Measurements from ENCODE around the gene CHCHD6.

CHCHD6 gene

GRCh38 chr3:126749547-126749875 lies 45.5 kb downstream of the CHCHD6 start:
- ChIA-PET CTCF (no interaction called here), POLR2A (no interaction called here)
- DNase-seq (ENCODE audit: extremely low spot score) = no peak
- TF ChIP-seq L3MBTL2 (conservative IDR thresholded peaks at IDR 0.05) = no peak
- no peak for TF ChIP-seq FOXK2 (IDR thresholded peaks at IDR 0.05)
- TF ChIP-seq FOXM1 (IDR thresholded peaks at IDR 0.05; ENCODE audit: borderline replicate concordance) = no peak

GRCh38 chr3:126749931-126750755 lies 46.1 kb downstream of the CHCHD6 start:
- ChIA-PET CTCF (no interaction called here), POLR2A (no interaction called here)
- TF ChIP-seq SUZ12 (IDR thresholded peaks at IDR 0.05) = no peak
- TF ChIP-seq, protein P1, sequence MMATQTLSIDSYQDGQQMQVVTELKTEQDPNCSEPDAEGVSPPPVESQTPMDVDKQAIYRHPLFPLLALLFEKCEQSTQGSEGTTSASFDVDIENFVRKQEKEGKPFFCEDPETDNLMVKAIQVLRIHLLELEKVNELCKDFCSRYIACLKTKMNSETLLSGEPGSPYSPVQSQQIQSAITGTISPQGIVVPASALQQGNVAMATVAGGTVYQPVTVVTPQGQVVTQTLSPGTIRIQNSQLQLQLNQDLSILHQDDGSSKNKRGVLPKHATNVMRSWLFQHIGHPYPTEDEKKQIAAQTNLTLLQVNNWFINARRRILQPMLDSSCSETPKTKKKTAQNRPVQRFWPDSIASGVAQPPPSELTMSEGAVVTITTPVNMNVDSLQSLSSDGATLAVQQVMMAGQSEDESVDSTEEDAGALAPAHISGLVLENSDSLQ (IDR thresholded peaks at IDR 0.05) = no peak
- no peak for TF ChIP-seq BHLHE40 (IDR thresholded peaks at IDR 0.05; ENCODE audit: borderline replicate concordance)
- no peak for TF ChIP-seq FOXK2 (IDR thresholded peaks at IDR 0.05)
- TF ChIP-seq L3MBTL2 (conservative IDR thresholded peaks at IDR 0.05) = no peak
- no peak for TF ChIP-seq LEF1 (IDR thresholded peaks at IDR 0.05; ENCODE audit: borderline replicate concordance)
- no peak for TF ChIP-seq TARDBP (IDR thresholded peaks at IDR 0.05)
- TF ChIP-seq FOXA1 (IDR thresholded peaks at IDR 0.05) = no peak
- TF ChIP-seq NFRKB (IDR thresholded peaks at IDR 0.05) = no peak
- no peak for TF ChIP-seq ZNF384 (IDR thresholded peaks at IDR 0.05)
- no peak for TF ChIP-seq HDGF (IDR thresholded peaks at IDR 0.05; ENCODE audit: borderline replicate concordance)
- no peak for TF ChIP-seq SP1 (IDR thresholded peaks at IDR 0.05)
- TF ChIP-seq FOXM1 (IDR thresholded peaks at IDR 0.05; ENCODE audit: borderline replicate concordance) = no peak
- no peak for TF ChIP-seq ARNT (IDR thresholded peaks at IDR 0.05)
- TF ChIP-seq CTBP1 (IDR thresholded peaks at IDR 0.05; ENCODE audit: borderline replicate concordance) = no peak
- no peak for TF ChIP-seq ELF4 (IDR thresholded peaks at IDR 0.05)

DNA sequence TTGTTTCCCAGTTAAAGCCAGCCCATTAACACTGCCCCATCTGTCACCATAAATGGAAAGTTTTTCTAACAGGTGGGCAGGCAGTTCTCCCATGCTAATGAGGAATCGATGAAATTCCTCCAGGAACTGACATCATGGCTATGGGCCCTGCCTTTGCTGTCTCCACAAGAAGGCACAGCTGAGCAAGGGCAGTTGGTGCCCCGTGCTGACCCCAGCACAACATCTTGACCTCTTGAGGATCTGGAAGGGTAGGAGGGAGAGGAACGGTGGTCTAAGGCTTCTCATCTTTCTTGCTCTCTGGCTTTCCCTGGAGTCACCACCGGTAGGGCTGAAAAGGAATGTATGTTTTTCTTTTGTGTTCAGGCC lies 46.7 kb downstream of the CHCHD6 start:
- ChIA-PET POLR2A (no interaction called here), CTCF (no interaction called here)
- no peak for DNase-seq (ENCODE audit: extremely low spot score)
- no peak for TF ChIP-seq SUZ12 (IDR thresholded peaks at IDR 0.05)
- no peak for TF ChIP-seq FOXM1 (IDR thresholded peaks at IDR 0.05; ENCODE audit: borderline replicate concordance)
- TF ChIP-seq FOXK2 (IDR thresholded peaks at IDR 0.05) = no peak
- no peak for TF ChIP-seq ZNF384 (IDR thresholded peaks at IDR 0.05)
- TF ChIP-seq HDGF (IDR thresholded peaks at IDR 0.05; ENCODE audit: borderline replicate concordance) = no peak
- no peak for TF ChIP-seq LEF1 (IDR thresholded peaks at IDR 0.05; ENCODE audit: borderline replicate concordance)
- no peak for TF ChIP-seq FOXA1 (IDR thresholded peaks at IDR 0.05)
- TF ChIP-seq SP1 (IDR thresholded peaks at IDR 0.05) = no peak
- no peak for TF ChIP-seq BHLHE40 (IDR thresholded peaks at IDR 0.05; ENCODE audit: borderline replicate concordance)
- TF ChIP-seq L3MBTL2 (conservative IDR thresholded peaks at IDR 0.05) = no peak

More at GRCh38 chr3:126749931-126750755, 46.1 kb downstream of the CHCHD6 start:
- DNase-seq (ENCODE audit: extremely low spot score) = no peak

- TF ChIP-seq, protein P1 (IDR thresholded peaks at IDR 0.05) = no peak
- no peak for TF ChIP-seq HDGF (IDR thresholded peaks at IDR 0.05; ENCODE audit: borderline replicate concordance)
- no peak for TF ChIP-seq L3MBTL2 (conservative IDR thresholded peaks at IDR 0.05)
- no peak for TF ChIP-seq FOXA1 (IDR thresholded peaks at IDR 0.05)
- no peak for TF ChIP-seq FOXM1 (IDR thresholded peaks at IDR 0.05; ENCODE audit: borderline replicate concordance)
- no peak for TF ChIP-seq BHLHE40 (IDR thresholded peaks at IDR 0.05; ENCODE audit: borderline replicate concordance)
- TF ChIP-seq ARNT (IDR thresholded peaks at IDR 0.05) = no peak
- TF ChIP-seq SP1 (IDR thresholded peaks at IDR 0.05) = no peak
- TF ChIP-seq ELF4 (IDR thresholded peaks at IDR 0.05) = no peak
- no peak for TF ChIP-seq CTBP1 (IDR thresholded peaks at IDR 0.05; ENCODE audit: borderline replicate concordance)
- TF ChIP-seq ZNF384 (IDR thresholded peaks at IDR 0.05) = no peak
- TF ChIP-seq TARDBP (IDR thresholded peaks at IDR 0.05) = no peak
- no peak for TF ChIP-seq SUZ12 (IDR thresholded peaks at IDR 0.05)
- no peak for TF ChIP-seq FOXK2 (IDR thresholded peaks at IDR 0.05)
- TF ChIP-seq NFRKB (IDR thresholded peaks at IDR 0.05) = no peak
- no peak for TF ChIP-seq LEF1 (IDR thresholded peaks at IDR 0.05; ENCODE audit: borderline replicate concordance)
- ChIA-PET CTCF (interaction anchor here (0.6 to 1.3 kb wide), 5 partner anchors 9 to 140 kb away, joined by 3 to 5 read pairs (median 3); no protein-coding TSS in a partner anchor), POLR2A (no interaction called here)
- DNase-seq (ENCODE audit: extremely low spot score) = no peak
Observed at GRCh38 chr3:126751611-126752302, 47.7 kb downstream of the CHCHD6 start.

- DNase-seq (ENCODE audit: extremely low spot score) = peak; percentile 82
- CTCF ChIA-PET = interaction anchor here (0.6 to 1.3 kb wide), 5 partner anchors 10 to 187 kb away, joined by 3 to 5 read pairs (median 3); no protein-coding TSS in a partner anchor
- POLR2A ChIA-PET = no interaction called here
- TF ChIP-seq L3MBTL2 (conservative IDR thresholded peaks at IDR 0.05) (no peak), FOXM1 (IDR thresholded peaks at IDR 0.05; ENCODE audit: borderline replicate concordance) (no peak), FOXA1 (IDR thresholded peaks at IDR 0.05) (no peak), SP1 (IDR thresholded peaks at IDR 0.05) (no peak), CTBP1 (IDR thresholded peaks at IDR 0.05; ENCODE audit: borderline replicate concordance) (no peak), ARNT (IDR thresholded peaks at IDR 0.05) (no peak), HDGF (IDR thresholded peaks at IDR 0.05; ENCODE audit: borderline replicate concordance) (no peak), NFRKB (IDR thresholded peaks at IDR 0.05) (no peak), SUZ12 (IDR thresholded peaks at IDR 0.05) (no peak), LEF1 (IDR thresholded peaks at IDR 0.05; ENCODE audit: borderline replicate concordance) (no peak), TARDBP (IDR thresholded peaks at IDR 0.05) (no peak), FOXK2 (IDR thresholded peaks at IDR 0.05) (no peak), BHLHE40 (IDR thresholded peaks at IDR 0.05; ENCODE audit: borderline replicate concordance) (no peak), ZNF384 (IDR thresholded peaks at IDR 0.05) (no peak)
- TF ChIP-seq, protein P1 (IDR thresholded peaks at IDR 0.05) = no peak
Observed at GRCh38 chr3:126752303-126753190, 48.5 kb downstream of the CHCHD6 start.

Data from HEK293T (cell line).